ENCODE measurements around the gene SLC24A3.

GRCh38 chr20:19552221-19553180 is 340.1 kb downstream of the SLC24A3 start:
- TF ChIP-seq POLR2A (IDR thresholded peaks at IDR 0.05) (no peak), CTCF (IDR thresholded peaks at IDR 0.05) (no peak)

All from heart left ventricle (tissue), 13 donors.